Measurements from ENCODE around the gene LRMDA. TPM values are rescaled to one million over a fixed set of nuclear protein-coding genes. Genes with fewer than 3 reads are reported as not detected.
"Not testable (repeated sequence)": the region's sequence is repeated elsewhere in the genome, so short reads cannot be mapped to it uniquely, and the experiment has no call there.

LRMDA gene
- total RNA-seq, 1 donor from 2014 or later = not detected

DNA sequence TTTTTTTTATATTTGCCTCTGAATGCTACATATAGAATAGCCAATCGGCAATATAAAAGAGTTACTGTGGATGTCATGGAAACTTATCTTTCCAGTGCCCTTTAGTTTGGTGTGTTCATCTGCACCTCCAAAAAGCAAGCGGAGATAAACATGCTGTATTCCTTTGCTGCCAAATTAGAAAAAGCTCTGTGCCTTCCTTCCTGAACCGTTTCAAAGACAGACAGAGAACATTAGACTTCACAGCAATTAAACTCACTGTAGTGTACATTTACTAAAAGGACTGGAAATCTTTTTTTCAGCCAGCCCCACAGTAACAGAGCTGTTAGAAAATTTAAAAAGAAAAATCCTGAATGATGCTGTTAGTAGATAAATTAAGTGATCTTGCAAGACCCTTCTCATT is 707.5 kb downstream of the LRMDA start:
- intact Hi-C loops (cut with micrococcal nuclease) = no loop called here

DNA sequence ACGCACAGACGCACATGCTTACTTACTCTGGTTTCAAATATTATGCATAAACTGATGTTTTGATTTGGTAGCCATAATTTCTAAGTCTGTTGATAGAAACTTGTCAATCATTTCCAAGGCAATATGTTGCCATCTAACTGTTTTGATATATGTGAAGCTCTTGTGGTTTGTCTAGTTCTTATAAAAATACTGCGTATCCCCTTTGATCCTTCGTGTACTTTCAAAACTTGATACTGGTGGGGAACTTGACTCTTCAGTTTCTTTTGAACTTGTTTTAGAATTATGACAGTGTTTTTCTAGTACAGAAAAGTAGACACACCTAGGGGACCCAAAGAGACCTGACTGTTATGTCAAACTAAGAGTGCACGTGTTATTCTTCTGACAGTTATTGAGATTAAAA is 708.0 kb downstream of the LRMDA start:
- intact Hi-C loops (cut with micrococcal nuclease) = no loop called here

DNA sequence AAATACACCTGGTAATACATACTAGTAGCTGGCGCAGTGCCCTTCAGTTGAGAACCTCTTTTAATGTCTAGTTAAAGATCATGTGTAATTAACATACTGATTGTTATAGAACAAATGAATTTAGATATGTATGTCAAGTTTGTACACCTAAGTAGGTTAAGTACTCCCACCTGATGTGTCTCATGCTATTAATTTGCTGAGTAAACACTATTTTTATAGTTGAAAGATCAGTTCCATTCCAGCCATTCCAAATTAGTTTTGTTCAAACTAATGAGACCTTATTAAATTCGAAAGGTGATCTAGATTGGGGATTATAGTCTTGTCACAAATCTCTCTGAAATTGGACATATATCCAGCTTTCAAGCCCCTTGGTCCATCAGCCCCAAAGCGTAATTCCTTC is 710.0 kb downstream of the LRMDA start:
- intact Hi-C loops (cut with micrococcal nuclease) = no loop called here

DNA sequence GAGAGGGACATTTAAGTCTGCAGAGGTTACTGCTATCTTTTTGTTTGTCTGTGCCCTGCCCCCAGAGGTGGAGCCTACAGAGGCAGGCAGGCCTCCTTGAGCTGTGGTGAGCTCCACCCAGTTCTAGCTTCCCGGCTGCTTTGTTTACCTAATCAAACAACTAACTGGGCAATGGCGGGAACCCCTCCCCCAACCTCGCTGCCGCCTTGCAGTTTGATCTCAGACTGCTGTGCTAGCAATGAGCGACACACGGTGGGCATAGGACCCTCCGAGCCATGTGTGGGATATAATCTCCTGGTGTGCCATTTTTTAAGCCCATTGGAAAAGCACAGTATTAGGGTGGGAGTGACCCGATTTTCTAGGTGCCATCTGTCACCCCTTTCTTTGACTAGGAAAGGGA is 716.8 kb downstream of the LRMDA start:
- intact Hi-C loops (cut with micrococcal nuclease) = not testable (repeated sequence)

DNA sequence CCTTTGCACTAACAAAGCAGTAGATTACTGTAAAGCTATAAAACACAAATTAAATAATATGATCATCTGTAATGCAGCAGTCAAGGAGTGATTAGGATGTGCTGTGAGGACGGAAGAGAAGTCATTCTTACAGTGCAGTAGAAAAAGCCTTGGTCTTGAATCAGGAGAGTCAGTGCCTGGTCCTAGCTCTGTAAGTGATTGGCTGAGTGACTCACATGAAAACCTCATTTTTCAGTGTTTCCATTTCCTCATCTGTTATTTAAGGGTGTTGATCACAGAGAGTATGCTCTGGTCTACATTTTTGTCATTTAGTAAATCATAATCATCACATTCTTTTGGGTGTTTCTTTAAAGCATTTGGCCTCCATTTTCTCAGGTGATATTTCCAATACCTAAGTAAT is 717.8 kb downstream of the LRMDA start:
- intact Hi-C loops (cut with micrococcal nuclease) = no loop called here

DNA sequence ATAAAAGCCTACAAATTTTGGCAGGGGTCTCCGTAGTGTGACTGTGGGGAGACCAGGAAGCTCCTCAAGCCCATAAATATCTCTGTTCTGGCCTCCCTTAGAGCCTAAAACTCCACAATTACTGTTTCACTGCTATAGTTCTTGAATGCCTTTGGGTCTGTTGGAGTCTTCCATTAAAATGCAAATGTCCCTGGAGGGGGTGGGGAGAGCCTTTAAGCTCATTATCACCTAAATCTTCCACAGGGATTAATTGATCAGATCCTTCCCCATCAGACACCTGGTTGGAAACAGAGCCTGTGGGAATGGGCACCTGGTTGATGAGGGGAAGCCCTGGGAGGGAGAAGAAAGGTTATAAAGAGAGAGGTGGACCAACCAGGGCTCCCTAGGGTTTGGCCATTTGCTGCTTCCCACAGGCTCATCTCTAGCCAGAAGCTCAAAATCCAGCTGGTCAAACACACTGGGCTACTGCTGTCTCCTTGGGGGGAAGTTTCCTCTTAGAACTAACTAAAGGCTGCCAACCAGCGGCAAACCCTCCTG is 718.2 kb downstream of the LRMDA start:
- intact Hi-C loops (cut with micrococcal nuclease) = no loop called here

DNA sequence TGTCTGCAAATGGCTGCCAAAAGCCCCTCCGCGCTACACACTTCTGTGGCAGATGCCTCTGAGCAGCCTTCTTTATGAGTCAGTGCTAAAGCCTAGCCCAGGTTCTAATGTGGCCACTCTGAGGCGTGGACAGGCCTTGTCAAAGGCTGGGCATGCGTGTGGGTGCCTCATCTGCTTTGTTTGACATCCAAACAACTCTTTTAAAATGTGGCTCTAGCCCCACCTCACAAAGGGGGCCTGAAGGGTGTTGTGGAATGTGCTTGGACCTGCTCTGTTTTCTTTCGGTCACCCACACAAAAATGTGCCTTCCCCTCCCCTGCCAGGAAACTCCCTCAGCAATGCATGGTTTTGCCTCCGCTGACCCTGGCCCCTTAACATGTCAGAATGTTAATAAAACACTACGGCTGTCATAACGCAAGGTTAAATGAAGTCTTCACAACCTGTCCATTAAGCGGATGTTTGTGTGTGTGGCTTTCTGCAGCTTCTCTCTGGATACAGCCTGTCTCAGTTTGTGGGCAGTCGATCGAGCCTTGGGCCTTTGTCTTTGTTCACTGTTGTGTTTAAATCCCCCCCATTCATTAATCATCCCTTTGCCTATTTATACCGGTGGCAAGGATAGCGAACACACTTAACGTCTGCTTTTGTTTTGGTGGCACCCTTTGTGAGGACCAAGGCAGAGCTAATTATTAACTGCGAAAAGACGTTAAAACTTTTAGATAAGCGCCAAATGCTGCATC is 718.9 kb downstream of the LRMDA start:
- intact Hi-C loops (cut with micrococcal nuclease) = no loop called here

DNA sequence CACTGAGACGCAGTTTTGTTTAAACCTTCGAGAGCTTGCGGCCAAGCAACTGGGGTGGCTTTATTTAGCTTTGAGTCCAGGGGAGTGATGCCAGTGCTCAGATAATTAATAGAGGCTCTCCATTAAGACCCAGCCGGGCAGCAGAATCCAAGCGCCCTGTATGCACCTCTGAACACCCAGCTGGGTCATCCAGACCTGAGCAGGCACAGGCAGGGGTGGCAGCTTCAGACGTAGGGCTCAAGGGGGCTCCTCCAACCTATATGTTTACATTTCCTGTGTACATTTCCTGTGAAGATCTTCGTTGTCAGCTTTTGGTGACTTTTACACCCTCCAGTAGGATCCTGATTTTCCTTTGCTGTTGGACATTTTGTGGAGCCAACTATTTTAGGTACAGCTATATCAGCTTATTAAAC is 719.5 kb downstream of the LRMDA start:
- intact Hi-C loops (cut with micrococcal nuclease) = no loop called here

DNA sequence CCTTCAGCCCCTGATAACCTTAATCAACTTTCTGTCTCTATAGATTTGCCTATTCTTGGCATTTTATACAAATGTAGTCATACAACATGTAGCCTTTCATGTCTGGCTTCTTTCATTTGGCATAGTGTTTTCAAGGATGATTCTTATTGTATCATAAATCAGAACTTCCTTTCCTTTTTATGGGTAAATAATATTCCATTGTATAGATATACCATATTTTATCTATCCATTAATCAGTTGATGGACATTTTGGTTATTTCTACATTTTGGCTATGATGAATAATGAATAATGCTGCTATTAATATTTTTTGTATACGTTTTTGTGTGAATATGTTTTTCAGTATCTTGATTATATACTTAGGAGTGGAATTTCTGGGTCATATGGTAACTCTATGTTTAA is 720.8 kb downstream of the LRMDA start:
- intact Hi-C loops (cut with micrococcal nuclease) = no loop called here

DNA sequence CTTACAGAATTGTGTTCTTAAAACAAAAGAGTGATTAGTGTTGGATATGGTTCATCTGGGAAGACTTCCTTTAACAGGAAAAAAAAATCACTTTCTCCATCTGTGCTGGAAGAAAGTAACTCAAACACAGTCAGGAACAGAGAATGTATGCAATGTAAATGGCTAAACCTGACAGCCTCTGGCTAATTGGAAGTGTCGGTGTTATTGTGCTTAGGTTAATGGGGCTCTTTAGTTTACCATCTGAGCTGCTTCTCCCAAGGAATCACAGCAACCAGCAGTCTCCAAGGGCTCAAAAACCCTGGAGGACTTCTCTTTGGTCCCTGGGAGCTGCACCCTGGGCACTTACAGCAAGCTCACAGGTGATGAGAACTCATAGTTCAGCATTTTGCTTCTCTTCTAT is 724.5 kb downstream of the LRMDA start:
- intact Hi-C loops (cut with micrococcal nuclease) = no loop called here

DNA sequence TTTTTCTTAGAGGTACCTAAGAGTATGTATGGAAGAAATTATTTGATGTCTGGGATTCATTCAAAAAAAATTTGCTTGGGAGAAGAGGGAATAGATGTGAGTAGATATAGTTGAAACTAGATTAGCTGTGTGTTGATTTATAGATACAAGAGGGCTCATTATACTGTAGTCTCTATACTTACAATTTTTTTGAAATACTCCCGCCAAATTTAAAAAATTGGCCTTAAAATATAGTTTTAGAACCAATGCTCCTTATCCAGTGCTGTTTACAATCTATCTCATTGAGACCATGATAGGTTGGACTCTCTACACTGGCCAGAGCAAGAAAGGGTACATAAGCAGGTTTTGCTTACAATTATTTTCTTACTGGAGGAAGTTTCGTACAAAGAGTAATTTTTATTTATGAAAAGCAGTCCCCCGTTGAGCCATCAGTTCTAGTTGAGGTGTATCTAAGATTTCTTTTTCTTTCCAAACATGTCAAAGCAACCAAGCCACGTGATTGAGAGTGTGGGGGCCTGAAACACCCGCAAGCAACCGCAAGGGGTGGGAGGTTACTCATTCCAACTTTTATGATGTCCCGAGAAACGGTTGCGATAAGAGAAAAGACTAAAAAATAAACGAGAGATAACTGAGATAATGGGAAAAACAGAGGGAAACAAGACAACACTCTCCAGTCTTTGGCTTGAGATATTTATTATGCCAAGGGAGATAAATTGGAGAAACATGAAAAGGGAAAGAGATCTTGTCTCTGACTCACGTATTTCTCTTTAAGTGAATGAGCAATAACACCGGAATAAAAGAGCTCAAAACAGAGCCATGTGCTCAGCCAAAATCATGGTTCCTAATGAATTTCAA is 729.2 kb downstream of the LRMDA start:
- intact Hi-C loops (cut with micrococcal nuclease) = no loop called here

DNA sequence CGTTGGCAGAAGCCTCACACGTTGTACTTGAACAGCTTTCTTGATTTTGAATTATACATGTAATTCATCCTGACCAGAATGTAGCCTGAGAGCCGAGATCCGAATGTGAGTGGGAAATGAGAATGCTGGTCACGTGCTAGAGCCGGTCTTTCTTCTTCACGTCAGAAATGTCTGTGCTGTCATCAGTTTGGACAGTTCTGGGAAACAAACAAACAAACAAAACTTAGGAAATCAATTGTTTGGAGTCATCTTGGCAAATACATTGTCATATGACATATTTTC is 729.8 kb downstream of the LRMDA start:
- intact Hi-C loops (cut with micrococcal nuclease) = no loop called here

DNA sequence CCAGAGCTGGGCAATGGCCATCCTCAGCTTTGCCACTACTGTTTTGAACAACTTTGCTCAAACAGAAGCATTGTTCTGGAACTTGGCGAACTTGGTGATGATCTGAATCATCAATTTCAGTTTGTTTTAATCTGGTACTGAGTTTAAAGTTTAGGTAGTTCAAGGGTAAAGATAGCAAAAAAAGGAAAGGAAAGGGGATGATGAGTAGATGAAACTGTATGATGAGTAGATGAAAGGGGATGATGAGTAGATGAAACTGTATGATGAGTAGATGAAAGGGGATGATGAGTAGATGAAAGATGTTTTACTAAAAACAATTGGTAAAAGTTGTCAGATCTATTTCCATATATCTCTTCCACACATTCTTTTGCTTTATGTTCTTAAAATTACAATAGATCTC is 737.0 kb downstream of the LRMDA start:
- intact Hi-C loops (cut with micrococcal nuclease) = no loop called here

DNA sequence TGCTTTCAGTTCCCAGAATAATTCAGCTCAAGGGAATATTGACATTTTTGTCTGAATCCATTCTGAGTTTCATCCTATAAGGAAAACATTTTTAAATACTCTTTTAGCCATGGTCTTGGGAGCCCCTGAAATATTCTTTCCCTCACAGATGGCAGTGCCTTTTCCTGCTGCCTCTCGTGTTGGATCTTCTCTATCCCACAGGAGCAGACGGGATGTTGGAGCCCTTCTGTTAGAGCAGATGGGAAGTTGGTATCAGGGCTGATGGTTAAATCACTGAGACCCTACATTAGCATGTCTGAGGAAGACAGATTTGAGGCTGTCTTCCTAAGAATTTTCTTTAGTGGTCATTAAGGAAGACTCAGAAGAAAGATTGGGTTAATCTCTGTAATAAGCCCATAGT is 737.8 kb downstream of the LRMDA start:
- intact Hi-C loops (cut with micrococcal nuclease) = no loop called here

DNA sequence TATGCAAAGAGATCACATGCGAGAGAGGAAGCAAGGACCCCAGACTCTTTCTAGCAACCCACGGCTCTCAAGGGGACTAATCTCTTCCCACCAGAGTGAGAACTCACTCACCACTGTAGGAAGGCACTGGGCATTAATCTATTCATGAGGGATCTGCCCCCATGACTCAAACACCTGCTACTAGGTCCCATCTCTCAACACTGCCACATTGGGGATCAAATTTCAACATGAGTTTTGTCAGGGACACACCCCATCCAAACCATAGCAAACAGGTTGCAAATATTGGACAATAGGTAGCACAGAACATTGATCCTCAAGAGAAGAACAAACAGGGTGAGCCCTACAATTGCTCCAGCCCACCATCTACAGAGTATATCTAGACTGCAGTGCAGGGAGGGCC is 740.6 kb downstream of the LRMDA start:
- intact Hi-C loops (cut with micrococcal nuclease) = no loop called here

DNA sequence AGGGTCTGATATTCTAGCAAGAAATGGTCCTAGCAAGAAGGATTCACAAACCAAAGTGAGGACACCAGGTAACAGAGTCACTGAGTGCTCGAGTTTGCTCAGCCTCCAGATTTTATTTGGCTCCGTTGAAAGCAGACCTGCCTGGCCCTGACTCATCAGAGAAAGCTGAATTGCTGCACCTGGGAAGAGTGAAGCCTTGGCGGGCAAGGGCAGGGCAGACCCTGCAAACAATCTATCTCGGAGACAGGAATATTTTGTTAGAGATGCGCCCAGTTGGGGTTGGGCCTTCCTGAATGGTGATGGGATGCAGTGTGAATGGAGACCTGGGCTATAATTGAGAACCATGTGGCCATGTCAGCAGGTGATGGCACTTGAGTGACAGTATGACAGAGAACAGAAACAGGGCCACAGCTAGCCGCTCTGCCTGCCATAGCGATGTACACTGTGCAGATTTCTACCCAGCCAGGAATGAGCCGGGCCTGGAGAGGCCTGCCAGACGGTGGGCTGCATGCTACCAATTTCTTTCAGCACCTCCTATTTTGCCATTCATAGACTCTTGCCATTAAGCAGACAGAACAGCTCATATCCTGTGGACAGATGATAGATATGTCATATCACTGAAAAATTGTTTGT is 744.2 kb downstream of the LRMDA start:
- intact Hi-C loops (cut with micrococcal nuclease) = no loop called here

DNA sequence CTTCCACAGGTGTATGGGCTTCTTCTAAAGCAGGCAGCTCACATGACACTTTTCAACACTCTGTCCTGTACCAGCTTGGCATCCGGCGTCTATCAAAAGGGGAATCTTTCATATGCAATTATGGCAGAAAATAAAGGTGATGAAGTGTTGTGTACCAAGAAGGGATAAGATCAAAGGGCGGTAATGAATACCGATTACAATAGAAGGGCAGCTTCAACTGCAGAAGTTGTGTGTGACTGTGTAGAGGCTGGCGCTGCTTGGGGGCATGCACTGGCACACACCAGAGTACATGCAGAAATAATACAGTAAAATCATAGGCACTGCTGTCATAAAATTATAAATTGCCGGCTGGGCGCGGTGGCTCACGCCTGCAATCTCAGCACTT is 744.7 kb downstream of the LRMDA start:
- intact Hi-C loops (cut with micrococcal nuclease) = no loop called here

DNA sequence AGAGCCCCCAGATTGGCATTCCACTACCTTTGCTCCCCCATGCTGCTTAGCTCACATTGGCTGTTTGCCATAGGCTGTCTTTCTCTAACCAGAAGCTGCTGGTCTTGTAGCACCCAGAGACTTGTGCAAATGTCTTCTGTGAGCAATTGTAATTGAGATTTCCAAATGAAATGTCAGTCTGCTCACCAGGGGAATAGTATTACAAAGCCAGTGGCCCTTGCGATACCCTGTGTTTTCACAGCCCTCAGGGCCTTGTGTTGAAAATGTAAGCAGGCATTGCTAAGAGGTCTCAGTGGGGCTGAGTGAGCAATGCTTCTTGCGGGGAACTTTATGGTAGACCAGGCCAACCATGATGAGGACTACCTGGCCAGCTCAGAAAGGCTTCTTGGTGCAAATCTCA is 746.5 kb downstream of the LRMDA start:
- intact Hi-C loops (cut with micrococcal nuclease) = no loop called here

DNA sequence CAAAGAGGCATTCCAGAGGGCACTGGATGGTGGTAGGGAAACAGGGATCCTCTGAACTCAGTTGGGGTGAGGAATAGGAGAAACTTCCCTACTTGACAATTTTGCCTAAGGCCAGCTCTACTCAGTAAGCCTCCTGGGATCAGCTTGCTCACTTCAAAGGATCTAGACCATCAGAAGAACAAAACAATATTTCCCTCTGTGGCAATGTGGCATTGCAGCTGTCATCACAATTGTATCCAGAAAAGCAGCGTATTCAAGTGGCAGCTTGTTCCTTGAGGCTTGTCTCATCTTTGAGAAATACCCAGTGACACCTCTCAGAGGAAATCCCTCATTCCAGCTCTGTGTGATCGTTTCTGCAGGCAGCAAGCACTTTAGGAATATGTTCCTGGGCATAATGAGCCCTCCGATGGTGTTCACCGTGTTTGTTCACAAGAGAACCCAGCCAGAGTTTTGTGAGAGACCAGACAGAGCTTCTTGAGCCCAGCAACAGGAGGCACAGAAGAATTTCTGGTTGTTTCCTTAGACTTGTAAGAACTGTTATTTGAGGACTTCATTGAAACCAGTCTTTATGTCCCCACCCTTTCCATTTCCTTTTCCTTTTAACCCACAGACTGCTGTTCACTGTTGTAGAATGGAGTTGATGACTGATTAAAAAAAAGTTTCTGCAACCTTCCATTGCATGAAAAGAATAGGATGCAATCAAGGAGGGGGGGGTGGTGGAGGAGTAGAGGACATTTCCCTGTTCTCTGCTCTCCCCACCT is 747.3 kb downstream of the LRMDA start:
- intact Hi-C loops (cut with micrococcal nuclease) = no loop called here

DNA sequence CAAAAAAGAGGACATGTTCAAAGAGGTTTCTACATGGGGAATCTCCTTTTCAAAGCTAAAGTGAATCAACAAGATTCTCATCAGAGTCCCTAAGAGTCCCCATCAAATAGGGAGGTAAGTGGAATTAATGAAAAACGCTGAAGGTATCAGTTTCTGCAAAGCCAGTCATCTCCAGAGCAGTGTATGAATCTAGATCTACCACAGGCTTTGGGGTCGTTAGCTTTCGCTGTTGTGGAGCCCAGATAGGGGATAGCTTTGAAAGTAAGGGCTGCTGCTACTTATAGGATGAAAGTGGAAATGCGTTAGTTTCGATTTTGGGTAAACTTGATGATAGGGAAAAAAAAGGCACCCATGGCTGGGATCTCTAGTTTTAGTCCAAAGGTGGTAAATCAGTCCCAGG is 748.4 kb downstream of the LRMDA start:
- intact Hi-C loops (cut with micrococcal nuclease) = no loop called here

DNA sequence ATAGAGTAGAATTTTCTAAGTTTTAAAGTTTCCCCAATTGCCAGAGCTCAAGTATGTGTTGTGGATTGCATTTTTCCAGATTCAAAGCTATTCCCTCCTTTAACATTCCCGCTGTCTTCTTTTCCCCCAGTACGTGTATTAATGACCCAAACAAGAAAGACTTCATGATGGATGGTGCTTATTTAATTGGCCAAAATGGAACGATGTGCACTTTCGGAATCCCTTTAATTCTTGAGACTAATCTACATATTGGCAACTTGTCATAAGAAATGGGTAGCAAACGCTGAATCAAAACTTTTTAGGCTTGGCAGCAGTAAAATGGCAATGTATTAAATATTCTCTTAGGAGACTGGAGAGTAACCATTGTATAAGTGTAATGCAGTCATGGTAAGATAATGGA is 753.2 kb downstream of the LRMDA start:
- intact Hi-C loops (cut with micrococcal nuclease) = no loop called here

Measured in T-helper 1 cell treated with Interleukin-12 subunit alpha and Interleukin-12 subunit beta and Interleukin-4 antibody, amounts not matched to agents 30 ng/mL and 1 ng/mL, for 36 hours (primary cell).